Right lobe of liver (tissue), 6 donors: Measurements from ENCODE around the gene CNIH2. TPM values are rescaled to one million over a fixed set of nuclear protein-coding genes. Genes with fewer than 3 reads are reported as not detected.

Experiments
- ATAC-seq, 4 donors: fragments of 200-7000 bp; cut with Tn5 transposase; one replicate each; pipeline ENCODE4 v1.9.1; 2020; ENCODE audit warnings: mild to moderate bottlenecking in 4 of 4, moderate library complexity in 4 of 4
- DNase-seq, 3 donors: peaks; one replicate each; pipeline ENCODE4 v3.0.0-alpha.2; 2020
- H3K27ac ChIP-seq, 3 donors: fragments of 200-600 bp; one replicate each; pipeline ENCODE4 v1.8.0; 2022
- H3K27me3 ChIP-seq, 2 donors: fragments of 200-600 bp; one replicate each; pipeline ENCODE4 v1.8.0; 2022
- H3K36me3 ChIP-seq, 4 donors: fragments of 200-600 bp; sonication (generic) in 1 of 4; one replicate each; pipeline versions ENCODE4 v1.5.1 to v1.8.0; 2017 to 2022; ENCODE audit warnings: control low read depth in 1 of 4
- H3K4me1 ChIP-seq, 4 donors: fragments of 200-600 bp; sonication (generic) in 1 of 4; one replicate each; pipeline versions ENCODE4 v1.5.1 to v1.8.0; 2017 to 2022; ENCODE audit warnings: control low read depth in 1 of 4
- H3K4me3 ChIP-seq, 3 donors: fragments of 200-600 bp; one replicate each; pipeline ENCODE4 v1.8.0; 2022
- H3K9me3 ChIP-seq, 4 donors: fragments of 200-600 bp; sonication (generic) in 1 of 4; one replicate each; pipeline versions ENCODE4 v1.5.1 to v1.8.0; 2017 to 2022; ENCODE audit warnings: control low read depth in 1 of 4
- POLR2A ChIP-seq: fragments of 450-650 bp; IDR thresholded peaks from one replicate; pipeline ENCODE4 v1.6.1; 2017; ENCODE audit warnings: antibody characterized with exemption, mild to moderate bottlenecking
- WGBS: methylation state at CpG from one replicate; pipeline ENCODE4 v1.1.6; 2018; ENCODE audit warnings: low coverage, low lambda C conversion rate; ENCODE audit not compliant: insufficient coverage; ENCODE audit errors: missing lambda C conversion rate; 5-methylcytosine and 5-hydroxymethylcytosine counted together
- intact Hi-C, 2 donors: fragments of 100-400 bp; cut with DNase I; formaldehyde crosslinking; loops; one replicate each; pipeline versions ENCODE4 v1.11.2 to v1.14.1; 2022
- total RNA-seq, 6 experiments: library from RNA; depleted of rRNA in 2 of 6; stranded (reverse); fragments of >200 nt in 2 of 6; fragmentation: NEBNext Ultra II Directional in 3 of 6; extraction: Animal tissue kit (Norgen Biotek cat#: 25700) in 3 of 6; gene quantifications; one replicate each; pipeline versions ENCODE4 v1.1.0 to v1.2.4, GENCODE V29; 2016 to 2023
- TF ChIP-seq, protein P1 (sequence below), 4 donors: fragments of 200-600 bp in 3 of 4; fragments of 450-650 bp in 1 of 4; IDR thresholded peaks; one replicate each; pipeline versions ENCODE4 v1.5.1 to v1.8.0; 2016 to 2022; ENCODE audit warnings: antibody characterized with exemption in 4 of 4, mild to moderate bottlenecking in 2 of 4
- donor health status: DM: no; HTN: yes; CAD: no.
- donor health status: DM: no; HTN: no; CAD: no.
- donor health status: DM: no; HTN: no; CAD: no.
- donor health status: DM: no; HTN: yes; CAD: no.
- donor health status: DM: no; HTN: yes; CAD: no.

The CNIH2 gene
- total RNA-seq, 6 experiments from 2014 or later, result 0.26 to 0.51 TPM; not detected in 4

DNA sequence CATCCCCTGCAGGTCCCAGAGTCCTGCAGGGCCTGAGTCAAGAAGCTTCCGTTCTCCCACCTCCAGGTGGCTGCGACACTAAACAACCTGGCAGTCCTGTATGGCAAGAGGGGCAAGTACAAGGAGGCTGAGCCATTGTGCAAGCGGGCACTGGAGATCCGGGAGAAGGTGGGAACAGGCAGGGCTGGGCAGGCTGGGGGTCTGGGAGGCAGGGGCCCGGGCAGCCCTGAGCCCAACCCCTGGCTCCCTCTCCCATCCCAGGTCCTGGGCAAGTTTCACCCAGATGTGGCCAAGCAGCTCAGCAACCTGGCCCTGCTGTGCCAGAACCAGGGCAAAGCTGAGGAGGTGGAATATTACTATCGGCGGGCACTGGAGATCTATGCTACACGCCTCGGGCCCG lies 14.2 kb upstream of the CNIH2 start:
- no peak overlapping the region for H3K4me3 ChIP-seq
- no peak for TF ChIP-seq POLR2A
- TF ChIP-seq, protein P1, sequence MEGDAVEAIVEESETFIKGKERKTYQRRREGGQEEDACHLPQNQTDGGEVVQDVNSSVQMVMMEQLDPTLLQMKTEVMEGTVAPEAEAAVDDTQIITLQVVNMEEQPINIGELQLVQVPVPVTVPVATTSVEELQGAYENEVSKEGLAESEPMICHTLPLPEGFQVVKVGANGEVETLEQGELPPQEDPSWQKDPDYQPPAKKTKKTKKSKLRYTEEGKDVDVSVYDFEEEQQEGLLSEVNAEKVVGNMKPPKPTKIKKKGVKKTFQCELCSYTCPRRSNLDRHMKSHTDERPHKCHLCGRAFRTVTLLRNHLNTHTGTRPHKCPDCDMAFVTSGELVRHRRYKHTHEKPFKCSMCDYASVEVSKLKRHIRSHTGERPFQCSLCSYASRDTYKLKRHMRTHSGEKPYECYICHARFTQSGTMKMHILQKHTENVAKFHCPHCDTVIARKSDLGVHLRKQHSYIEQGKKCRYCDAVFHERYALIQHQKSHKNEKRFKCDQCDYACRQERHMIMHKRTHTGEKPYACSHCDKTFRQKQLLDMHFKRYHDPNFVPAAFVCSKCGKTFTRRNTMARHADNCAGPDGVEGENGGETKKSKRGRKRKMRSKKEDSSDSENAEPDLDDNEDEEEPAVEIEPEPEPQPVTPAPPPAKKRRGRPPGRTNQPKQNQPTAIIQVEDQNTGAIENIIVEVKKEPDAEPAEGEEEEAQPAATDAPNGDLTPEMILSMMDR (IDR thresholded peaks at IDR 0.05), result no peak
- H3K27me3 ChIP-seq, result no peaks in the 10 kb centered on the region
- WGBS, result 100% methylated on average over 2 of the region's 10 CpGs
- H3K27ac ChIP-seq, result no peak overlapping the region
- H3K9me3 ChIP-seq, result no peaks in the 10 kb centered on the region
- H3K36me3 ChIP-seq, result no peaks in the 10 kb centered on the region
- peaks cover 0 to 4% (median 0%) of the 10 kb centered on the region in 4 donors for H3K4me1 ChIP-seq
- DNase-seq (no peak), ATAC-seq (no peak)
- intact Hi-C loops, result no loop called here

DNA sequence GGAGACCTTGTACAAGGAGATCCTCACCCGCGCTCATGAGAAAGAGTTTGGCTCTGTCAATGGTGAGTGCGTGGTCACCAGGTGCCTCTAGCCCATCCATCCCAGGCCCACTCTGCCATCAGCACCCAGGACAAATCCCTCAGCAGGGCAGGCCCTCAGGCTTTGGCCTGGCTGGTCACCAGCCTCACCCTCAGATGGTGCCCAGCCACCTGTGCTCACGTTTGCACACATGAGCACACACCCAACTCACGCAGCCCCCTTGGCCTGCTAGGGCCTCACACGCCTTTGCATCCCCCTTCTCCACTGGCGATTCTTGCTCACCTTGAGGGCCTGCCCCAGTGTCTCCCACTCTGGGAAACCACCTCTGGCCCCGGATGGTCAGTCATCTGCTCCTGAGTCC lies 13.6 kb upstream of the CNIH2 start:
- H3K4me1 ChIP-seq, result peaks cover 0 to 4% (median under 1%) of the 10 kb centered on the region in 4 donors
- H3K27me3 ChIP-seq, result no peaks in the 10 kb centered on the region
- H3K27ac ChIP-seq, result no peak overlapping the region
- H3K9me3 ChIP-seq, result no peaks in the 10 kb centered on the region
- no peak overlapping the region for H3K4me3 ChIP-seq
- TF ChIP-seq, protein P1 (IDR thresholded peaks at IDR 0.05), result no peak
- no peak for TF ChIP-seq POLR2A
- no peak for DNase-seq
- no peak for ATAC-seq
- no peaks in the 10 kb centered on the region for H3K36me3 ChIP-seq
- intact Hi-C loops, result no loop called here
- no CpG with 5 or more reads among the region's 8 CpGs for WGBS

DNA sequence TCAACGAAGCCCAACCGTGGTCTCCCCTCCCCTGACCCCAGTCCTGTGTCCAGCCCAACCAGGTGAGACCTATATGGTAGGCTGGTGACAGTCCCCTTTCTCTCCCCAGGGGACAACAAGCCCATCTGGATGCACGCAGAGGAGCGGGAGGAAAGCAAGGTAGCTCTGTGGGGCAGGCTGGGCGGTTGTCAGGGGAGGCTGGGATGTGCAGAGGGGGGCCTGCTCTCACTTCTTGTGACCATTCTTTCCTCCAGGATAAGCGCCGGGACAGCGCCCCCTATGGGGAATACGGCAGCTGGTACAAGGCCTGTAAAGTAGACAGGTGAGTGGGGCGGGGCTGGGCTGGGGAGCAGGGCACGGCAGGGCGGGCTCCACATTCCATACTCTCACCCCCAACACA lies 13.1 kb upstream of the CNIH2 start:
- Histone ChIP-seq H3K9me3 (no peaks in the 10 kb centered on the region), H3K27me3 (no peaks in the 10 kb centered on the region), H3K4me3 (no peak overlapping the region), H3K4me1 (peaks cover 0 to 6% (median 2%) of the 10 kb centered on the region in 4 donors), H3K27ac (no peak overlapping the region), H3K36me3 (no peaks in the 10 kb centered on the region)
- TF ChIP-seq, protein P1 (IDR thresholded peaks at IDR 0.05), result peak in 2 of 4 donors; percentile 3 to 6
- no peak for TF ChIP-seq POLR2A
- DNase-seq (no peak), ATAC-seq (no peak)
- intact Hi-C loops, result no loop called here
- 72% methylated on average over 4 of the region's 12 CpGs for WGBS

DNA sequence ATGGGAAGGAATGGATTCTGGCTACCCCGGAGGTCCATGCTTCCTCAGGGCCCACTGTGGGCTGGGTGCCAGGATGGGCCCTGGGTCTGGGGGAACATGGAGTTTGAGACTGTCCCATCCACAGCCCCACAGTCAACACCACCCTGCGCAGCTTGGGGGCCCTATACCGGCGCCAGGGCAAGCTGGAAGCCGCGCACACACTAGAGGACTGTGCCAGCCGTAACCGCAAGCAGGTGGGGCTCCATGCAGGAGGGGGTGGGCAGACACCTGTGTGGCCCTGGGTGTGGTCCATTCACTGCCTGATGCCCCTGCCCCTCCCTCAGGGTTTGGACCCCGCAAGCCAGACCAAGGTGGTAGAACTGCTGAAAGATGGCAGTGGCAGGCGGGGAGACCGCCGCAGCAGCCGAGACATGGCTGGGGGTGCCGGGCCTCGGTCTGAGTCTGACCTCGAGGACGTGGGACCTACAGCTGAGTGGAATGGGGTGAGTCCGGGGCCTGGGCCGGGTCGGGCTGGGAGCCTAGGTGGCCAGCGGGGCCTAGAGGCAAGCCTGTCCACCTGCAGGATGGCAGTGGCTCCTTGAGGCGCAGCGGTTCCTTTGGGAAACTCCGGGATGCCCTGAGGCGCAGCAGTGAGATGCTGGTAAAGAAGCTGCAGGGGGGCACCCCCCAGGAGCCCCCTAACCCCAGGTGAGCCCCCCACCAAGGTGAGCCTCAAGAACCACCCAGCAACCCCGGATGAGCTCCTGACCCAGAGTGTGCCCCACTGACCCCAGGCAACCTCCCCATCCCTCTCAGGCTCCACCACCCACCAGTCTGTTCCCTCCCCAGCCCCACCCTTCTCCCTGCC lies 12.2 kb upstream of the CNIH2 start:
- H3K36me3 ChIP-seq, result no peaks in the 10 kb centered on the region
- H3K4me1 ChIP-seq, result peaks cover 0 to 8% (median 2%) of the 10 kb centered on the region in 4 donors
- no peaks in the 10 kb centered on the region for H3K27me3 ChIP-seq
- ATAC-seq, result no peak
- no peak overlapping the region for H3K4me3 ChIP-seq
- no peak overlapping the region for H3K27ac ChIP-seq
- TF ChIP-seq, protein P1 (IDR thresholded peaks at IDR 0.05), result no peak
- TF ChIP-seq POLR2A, result no peak
- WGBS, result 89% methylated on average over 10 of the region's 26 CpGs
- no peaks in the 10 kb centered on the region for H3K9me3 ChIP-seq
- DNase-seq, result no peak
- intact Hi-C loops, result no loop called here
